Colonic mucosa (tissue), 4 donors: ENCODE measurements around the gene GYPA. TPM values are rescaled to one million over a fixed set of nuclear protein-coding genes. Genes with fewer than 3 reads are reported as not detected.
"Not testable (repeated sequence)": the region's sequence is repeated elsewhere in the genome, so short reads cannot be mapped to it uniquely, and the experiment has no call there.

ENCODE experiments used
- DNase-seq: peaks from one replicate; pipeline ENCODE4 v3.0.0-alpha.2; 2020
- H3K27ac ChIP-seq: fragments of 200-600 bp; one replicate; pipeline ENCODE4 v1.8.0; 2021
- H3K27me3 ChIP-seq: fragments of 200-600 bp; one replicate; pipeline ENCODE4 v1.8.0; 2021
- H3K36me3 ChIP-seq: fragments of 200-600 bp; one replicate; pipeline ENCODE4 v1.8.0; 2021
- H3K4me1 ChIP-seq: fragments of 200-600 bp; one replicate; pipeline ENCODE4 v1.8.0; 2021; ENCODE audit warnings: mild to moderate bottlenecking
- H3K4me3 ChIP-seq: fragments of 200-600 bp; one replicate; pipeline ENCODE4 v1.8.0; 2021
- H3K9ac ChIP-seq, 2 donors: one replicate each; pipeline ENCODE4 v1.7.0; 2013; ENCODE audit warnings: control low read depth in 2 of 2, low read depth in 2 of 2, low read length in 2 of 2
- H3K9me3 ChIP-seq: fragments of 200-600 bp; one replicate; pipeline ENCODE4 v1.8.0; 2021
- CTCF ChIP-seq: fragments of 200-600 bp; IDR thresholded peaks from one replicate; pipeline ENCODE4 v1.8.0; 2022; ENCODE audit warnings: antibody characterized with exemption, mild to moderate bottlenecking
- intact Hi-C: fragments of 100-400 bp; cut with DNase I; formaldehyde crosslinking; loops from one replicate; pipeline ENCODE4 v1.14.1; 2022
- total RNA-seq, 2 donors: library from RNA; stranded (reverse); fragmentation: NEBNext Ultra II Directional in 1 of 2; extraction: Animal tissue kit (Norgen Biotek cat#: 25700) in 1 of 2; gene quantifications; one replicate each; pipeline ENCODE4 v1.2.1, GENCODE V29; 2021
- donor health status: healthy.
- donor health status: DM: no; HTN: no; CAD: no.
- donor health status: DM: no; HTN: no; CAD: no.

Gene GYPA
- total RNA-seq, 2 donors from 2014 or later = 0.27 TPM; not detected in 1

GRCh38 chr4:144104509-144105130 is 35.9 kb downstream of the GYPA start:
- DNase-seq = no peak
- Histone ChIP-seq H3K4me1 (no peaks in the 10 kb centered on the region), H3K4me3 (no peak overlapping the region), H3K9me3 (no peaks in the 10 kb centered on the region), H3K36me3 (no peaks in the 10 kb centered on the region), H3K27ac (no peak overlapping the region), H3K9ac (no peak overlapping the region), H3K27me3 (no peaks in the 10 kb centered on the region)
- intact Hi-C loops = no loop called here
- no peak for TF ChIP-seq CTCF

GRCh38 chr4:144097776-144098175 is 42.7 kb downstream of the GYPA start:
- H3K9me3 ChIP-seq, DNase-seq, H3K36me3 ChIP-seq, H3K27ac ChIP-seq, H3K4me1 ChIP-seq, H3K4me3 ChIP-seq, H3K9ac ChIP-seq, intact Hi-C loops, H3K27me3 ChIP-seq: not testable (repeated sequence)

- H3K27me3 ChIP-seq, DNase-seq, H3K4me1 ChIP-seq, H3K9ac ChIP-seq, H3K27ac ChIP-seq, H3K36me3 ChIP-seq, H3K4me3 ChIP-seq, H3K9me3 ChIP-seq: not testable (repeated sequence)
- intact Hi-C loops = loop anchor here (5.0 kb wide), 1 partner anchor 222 kb away; no protein-coding TSS in a partner anchor
These were observed 46.5 kb downstream of the GYPA start for GRCh38 chr4:144093995-144094394.

GRCh38 chr4:144091181-144091580 is 49.3 kb downstream of the GYPA start:
- not testable (repeated sequence) for H3K4me1 ChIP-seq, H3K27ac ChIP-seq, H3K9me3 ChIP-seq, DNase-seq, H3K4me3 ChIP-seq, H3K27me3 ChIP-seq, H3K9ac ChIP-seq, H3K36me3 ChIP-seq
- intact Hi-C loops = loop anchor here (5.0 kb wide), 1 partner anchor 219 kb away; no protein-coding TSS in a partner anchor

- DNase-seq = no peak
- Histone ChIP-seq H3K36me3 (no peaks in the 10 kb centered on the region), H3K27ac (no peak overlapping the region), H3K4me3 (no peak overlapping the region), H3K9me3 (no peaks in the 10 kb centered on the region), H3K9ac (no peak overlapping the region), H3K27me3 (no peaks in the 10 kb centered on the region), H3K4me1 (no peaks in the 10 kb centered on the region)
- intact Hi-C loops = loop anchor here (5.0 kb wide), 1 partner anchor 218 kb away; no protein-coding TSS in a partner anchor
- no peak for TF ChIP-seq CTCF
These were observed 49.8 kb downstream of the GYPA start for GRCh38 chr4:144090744-144091143.

GRCh38 chr4:144082053-144082452 is 58.5 kb downstream of the GYPA start:
- intact Hi-C loops, H3K27me3 ChIP-seq, H3K27ac ChIP-seq, H3K36me3 ChIP-seq, DNase-seq, H3K4me1 ChIP-seq, H3K9me3 ChIP-seq, H3K4me3 ChIP-seq, H3K9ac ChIP-seq: not testable (repeated sequence)

- H3K36me3 ChIP-seq, intact Hi-C loops, H3K4me3 ChIP-seq, H3K27me3 ChIP-seq, H3K4me1 ChIP-seq, H3K9ac ChIP-seq, DNase-seq, H3K9me3 ChIP-seq, H3K27ac ChIP-seq: not testable (repeated sequence)
These were observed 60.4 kb downstream of the GYPA start for GRCh38 chr4:144080135-144080534.

GRCh38 chr4:144078746-144079145 is 61.8 kb downstream of the GYPA start:
- H3K9ac ChIP-seq, H3K9me3 ChIP-seq, H3K27me3 ChIP-seq, H3K4me3 ChIP-seq, DNase-seq, intact Hi-C loops, H3K36me3 ChIP-seq, H3K27ac ChIP-seq, H3K4me1 ChIP-seq: not testable (repeated sequence)

GRCh38 chr4:144061556-144061955 is 79.0 kb downstream of the GYPA start:
- DNase-seq, H3K27ac ChIP-seq, H3K9ac ChIP-seq, intact Hi-C loops, H3K9me3 ChIP-seq, H3K36me3 ChIP-seq, H3K27me3 ChIP-seq, H3K4me1 ChIP-seq, H3K4me3 ChIP-seq: not testable (repeated sequence)

- H3K27me3 ChIP-seq, H3K9ac ChIP-seq, H3K9me3 ChIP-seq, H3K4me3 ChIP-seq, DNase-seq, H3K27ac ChIP-seq, intact Hi-C loops, H3K36me3 ChIP-seq, H3K4me1 ChIP-seq: not testable (repeated sequence)
These were observed 80.2 kb downstream of the GYPA start for GRCh38 chr4:144060234-144060859.
